BJ (cell line): Measurements from ENCODE around the gene IL19. TPM values are rescaled to one million over a fixed set of nuclear protein-coding genes. Genes with fewer than 3 reads are reported as not detected.

Source experiments
- CTCF ChIA-PET: fragments of 350-600 bp; formaldehyde crosslinking; extraction: SDS; loops from one replicate; lab custom pipeline; 2021; ENCODE audit warnings: antibody characterized with exemption, inconsistent platforms; lab: Yijun Ruan, JAX
- POLR2A ChIA-PET: fragments of 300-600 bp; sonication (Branson Sonifier 250); formaldehyde crosslinking; extraction: SDS; loops from one replicate; lab custom pipeline; 2021; ENCODE audit warnings: antibody characterized with exemption; lab: Charles Lee
- DNase-seq: peaks from one replicate; pipeline ENCODE4 v3.0.0-alpha.2; 2011; ENCODE audit warnings: low read depth
- H3K27me3 ChIP-seq: 2 replicates; pipeline ENCODE4 v1.6.0; 2011; ENCODE audit warnings: low read length; ENCODE audit not compliant: control insufficient read depth, insufficient read depth
- H3K36me3 ChIP-seq: 2 replicates; pipeline ENCODE4 v1.5.1; 2011; ENCODE audit warnings: low read length; ENCODE audit not compliant: control insufficient read depth, insufficient read depth
- H3K4me3 ChIP-seq: 2 replicates; pipeline ENCODE4 v1.5.1; 2011; ENCODE audit warnings: low read depth, mild to moderate bottlenecking, control low read depth, low read length
- CTCF ChIP-seq: IDR thresholded peaks from 2 replicates; pipeline ENCODE4 v1.5.1; 2011; ENCODE audit warnings: low read depth, mild to moderate bottlenecking, control low read depth, inconsistent platforms, low read length, moderate library complexity; ENCODE audit not compliant: insufficient read depth
- polyA plus RNA-seq: library from polyadenylated mRNA; depleted of rRNA; stranded (reverse); fragments of >200 nt; gene quantifications from 2 replicates; pipeline ENCODE4 v1.2.3, GENCODE V29; 2011; rRNA removed
- small RNA-seq: library from RNA; depleted of rRNA; stranded (forward); fragments of <200 nt; gene quantifications from one replicate; pipeline ENCODE3, GENCODE V24; 2012; ENCODE audit warnings: low replicate concordance, low read depth; ENCODE audit not compliant: insufficient read length

Gene IL19
- polyA plus RNA-seq, 1 experiment: not detected

GRCh38 chr1:206887701-206888100 lies 117.1 kb downstream of the IL19 start:
- Histone ChIP-seq H3K27me3 (peaks cover 2% of the 10 kb centered on the region), H3K4me3 (no peak overlapping the region), H3K36me3 (no peaks in the 10 kb centered on the region)
- CTCF ChIA-PET: interaction anchor here (1.5 to 1.6 kb wide), 2 partner anchors 23 to 78 kb away, joined by 3 to 4 read pairs; partner anchors contain the start of gene IL20
- no peak for DNase-seq
- POLR2A ChIA-PET: no interaction called here
- no peak for TF ChIP-seq CTCF

DNA sequence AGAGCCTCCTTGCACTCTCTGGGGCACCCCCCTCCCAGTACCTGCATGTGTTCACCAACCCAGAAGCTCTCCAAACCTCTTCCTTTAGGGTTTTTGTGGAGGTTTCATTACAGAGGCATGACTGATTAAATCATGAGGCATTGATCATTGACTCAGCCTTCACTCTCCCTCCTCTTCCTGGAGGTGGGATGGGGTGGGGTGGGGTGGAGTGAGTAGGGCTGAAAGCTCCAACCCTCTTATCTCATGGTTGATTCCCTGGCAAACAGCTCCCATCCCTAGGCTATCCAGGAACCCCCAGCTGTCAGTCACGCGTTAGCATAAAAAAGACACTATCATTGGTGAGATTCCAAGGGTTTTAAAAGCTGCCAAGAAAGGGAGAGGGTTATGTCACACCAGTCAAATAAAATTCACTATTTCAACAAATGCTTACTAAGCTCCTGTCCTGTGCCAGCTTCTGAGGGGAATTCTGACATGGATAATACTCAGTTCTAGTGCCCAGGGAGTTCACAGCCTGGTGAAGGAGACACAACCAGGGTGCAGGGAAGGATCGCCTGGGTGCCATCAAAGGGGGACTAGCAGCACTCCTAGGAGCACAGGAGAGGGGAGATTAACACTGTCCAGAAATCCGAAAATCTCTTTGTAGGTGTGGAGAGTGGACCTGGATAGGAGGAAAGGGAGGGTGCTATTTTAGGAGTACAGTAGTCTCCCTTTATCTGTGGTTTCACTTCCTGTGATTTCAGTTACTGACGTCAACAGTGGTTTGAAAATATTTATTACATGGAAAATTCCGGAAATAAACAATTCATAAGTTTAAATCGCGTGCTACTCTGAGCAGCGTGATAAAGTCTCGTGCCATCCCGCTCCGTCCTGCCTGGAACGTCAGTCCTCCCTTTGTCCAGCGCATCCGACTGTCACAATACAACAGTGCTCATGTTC lies 119.8 kb downstream of the IL19 start:
- POLR2A ChIA-PET: no interaction called here

DNA sequence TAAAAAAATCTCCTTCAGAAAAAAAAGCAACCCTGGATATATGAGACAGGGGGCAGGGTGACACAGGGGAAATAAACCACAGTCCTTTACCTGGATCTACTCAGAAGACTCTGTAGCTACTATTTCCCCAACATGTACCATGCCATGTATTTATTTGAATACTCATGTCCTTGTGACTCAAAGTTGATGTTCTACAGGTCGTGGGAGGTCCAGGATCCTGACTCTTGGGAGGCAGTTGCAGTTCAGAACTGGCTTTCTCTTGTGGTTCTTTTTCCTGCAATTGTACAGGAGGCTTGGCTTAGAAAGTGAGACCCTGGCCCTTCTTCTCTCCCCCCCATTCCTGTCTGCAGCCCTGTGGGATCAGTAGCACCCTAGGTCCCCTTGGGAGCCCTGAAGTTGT lies 120.8 kb downstream of the IL19 start:
- Histone ChIP-seq H3K4me3 (no peak overlapping the region), H3K27me3 (no peaks in the 10 kb centered on the region), H3K36me3 (no peaks in the 10 kb centered on the region)
- ChIA-PET CTCF (interaction anchor here (1.5 to 2.1 kb wide), 3 partner anchors 10 to 21 kb away, joined by 3 to 6 read pairs (median 3); no protein-coding TSS in a partner anchor), POLR2A (no interaction called here)
- DNase-seq: no peak
- TF ChIP-seq CTCF: no peak

More for the DNA sequence above, 119.8 kb downstream of the IL19 start:
- no peak for TF ChIP-seq CTCF
- DNase-seq: no peak
- no peaks in the 10 kb centered on the region for H3K36me3 ChIP-seq
- H3K4me3 ChIP-seq: no peak overlapping the region
- no peaks in the 10 kb centered on the region for H3K27me3 ChIP-seq
- CTCF ChIA-PET: interaction anchor here (0.9 to 2.1 kb wide), 7 partner anchors 9 to 156 kb away, joined by 3 to 6 read pairs (median 3); partner anchors contain the start of gene IL20

Small RNA genes lying within 50 kb of the gene (small RNA-seq; reads per million reads assigned to genes)
- not detected for gene RF00019

Other genes with a start within 250 kb of the IL19 start
- 88.7 and 97.4 TPM in 2 replicates for gene EIF2D, start 158.3 kb upstream of the IL19 start, polyA plus RNA-seq
- 7.4 and 10.8 TPM in 2 replicates for gene DYRK3, start 135.2 kb upstream of the IL19 start, polyA plus RNA-seq
- 65.6 and 80.1 TPM in 2 replicates for gene MAPKAPK2, start 85.9 kb upstream of the IL19 start, polyA plus RNA-seq
- not detected in 2 replicates for gene IL10, start 1.7 kb downstream of the IL19 start, polyA plus RNA-seq
- not detected in 2 replicates for gene IL20, start 94.8 kb downstream of the IL19 start, polyA plus RNA-seq
- 0.10 and 0.25 TPM in 2 replicates for gene IL24, start 126.7 kb downstream of the IL19 start, polyA plus RNA-seq
- 0.56 and 1.4 TPM in 2 replicates for gene FCMR, start 151.2 kb downstream of the IL19 start, polyA plus RNA-seq
- not detected in 2 replicates for gene PIGR, start 175.7 kb downstream of the IL19 start, polyA plus RNA-seq
- gene FCAMR, start 199.7 kb downstream of the IL19 start, polyA plus RNA-seq: not detected in 2 replicates